Measurements from ENCODE around the gene CCDC7.
A peak's percentile ranks its signal among the peaks of the same experiment; 100 is the strongest.
"Not testable (repeated sequence)": the region's sequence is repeated elsewhere in the genome, so short reads cannot be mapped to it uniquely, and the experiment has no call there.

Gene CCDC7

DNA sequence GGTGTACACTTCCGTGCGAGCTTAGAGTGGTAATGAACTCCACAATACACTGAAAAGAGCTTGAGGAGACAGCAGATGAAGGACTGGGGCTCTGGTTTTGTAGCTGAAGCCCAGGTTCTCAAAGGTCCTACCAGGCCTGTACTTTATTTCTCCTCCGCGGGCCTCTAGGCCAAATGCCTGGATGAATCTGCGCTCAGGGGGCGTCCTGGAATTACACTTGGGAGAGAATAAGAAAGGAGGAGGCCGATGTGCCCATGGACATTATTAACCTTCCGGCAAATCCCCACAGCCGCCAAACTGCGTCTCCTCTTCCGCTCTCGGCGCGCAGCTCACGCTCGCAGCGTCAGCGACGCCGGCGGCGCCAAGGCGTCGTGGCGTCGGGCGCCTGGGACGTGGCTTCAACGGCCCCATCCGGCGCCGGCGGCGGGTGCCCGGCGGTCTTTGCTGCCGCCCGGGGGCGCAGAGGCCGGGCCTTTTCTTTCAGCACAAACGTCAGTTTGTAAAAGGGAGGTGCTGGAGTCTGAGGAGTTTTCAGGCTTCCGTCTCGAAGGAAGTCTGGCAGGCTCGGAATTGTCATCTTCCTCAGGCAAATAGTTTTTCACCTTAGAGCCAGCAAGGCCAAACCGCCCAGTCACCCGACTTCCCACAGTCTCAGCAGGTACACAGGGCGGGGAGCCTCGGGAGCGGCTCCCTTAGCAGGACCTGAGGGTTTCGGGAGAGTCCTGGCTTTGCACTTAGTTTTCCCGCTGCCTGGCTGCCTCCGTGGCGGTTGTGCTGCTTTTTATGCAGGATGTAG lies at the start of gene CCDC7:
CCDC7 (plus strand) TSS at position 401 of the 796 bp plus-strand sequence. CDS start 5,503 bp downstream, outside the sequence.
- DNase-seq: peak; percentile 93

DNA sequence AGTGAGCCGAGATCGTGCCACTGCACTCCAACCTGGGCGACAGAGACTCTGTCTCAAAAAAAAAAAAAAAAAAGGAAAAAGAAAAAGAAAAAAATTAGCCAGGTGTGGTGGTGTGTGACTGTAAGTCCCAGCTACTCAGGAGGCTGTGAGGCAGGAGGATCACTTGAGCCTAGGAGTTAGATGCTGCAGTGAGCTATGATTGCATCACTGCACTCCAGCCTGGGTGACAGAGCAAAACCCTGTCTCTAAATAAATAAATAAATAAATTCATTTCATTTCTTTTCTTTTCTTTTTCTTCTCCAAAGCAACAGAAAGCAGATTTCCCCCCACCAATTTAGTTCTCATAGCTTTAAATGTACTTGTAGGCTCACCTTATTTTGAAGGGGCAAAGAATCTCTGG lies 48.8 kb upstream of the CCDC7 start:
- not testable (repeated sequence) for DNase-seq

DNA sequence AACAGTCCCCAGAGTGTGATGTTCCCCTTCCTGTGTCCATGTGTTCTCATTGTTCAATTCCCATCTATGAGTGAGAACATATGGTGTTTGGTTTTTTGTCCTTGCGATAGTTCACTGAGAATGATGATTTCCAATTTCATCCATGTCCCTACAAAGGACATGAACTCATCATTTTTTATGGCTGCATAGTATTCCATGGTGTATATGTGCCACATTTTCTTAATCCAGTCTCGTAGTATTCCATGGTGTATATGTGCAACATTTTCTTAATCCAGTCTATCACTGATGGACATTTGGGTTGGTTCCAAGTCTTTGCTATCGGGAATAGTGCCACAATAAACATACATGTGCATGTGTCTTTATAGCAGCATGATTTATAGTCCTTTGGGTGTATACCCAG lies 46.2 kb upstream of the CCDC7 start:
- DNase-seq: not testable (repeated sequence)

DNA sequence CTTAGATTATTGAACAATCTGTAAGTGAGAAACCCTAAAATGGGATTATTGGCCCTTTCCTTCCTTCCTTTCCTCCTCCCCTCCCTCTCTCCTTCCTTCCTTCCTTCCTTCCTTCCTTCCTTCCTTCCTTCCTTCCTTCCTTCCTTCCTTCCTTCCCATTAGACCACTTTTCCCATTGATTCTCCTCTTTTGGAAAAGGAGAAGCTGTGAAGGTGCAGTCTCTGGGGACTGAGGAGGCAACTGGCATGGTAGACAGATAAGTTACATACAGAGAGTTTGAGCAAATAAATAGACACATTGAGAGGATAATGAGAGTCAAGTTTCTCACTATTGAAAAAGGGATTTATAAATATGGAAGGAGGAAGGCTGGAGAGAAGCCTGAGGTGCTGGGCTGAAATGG lies 45.0 kb upstream of the CCDC7 start:
- DNase-seq: no peak

DNA sequence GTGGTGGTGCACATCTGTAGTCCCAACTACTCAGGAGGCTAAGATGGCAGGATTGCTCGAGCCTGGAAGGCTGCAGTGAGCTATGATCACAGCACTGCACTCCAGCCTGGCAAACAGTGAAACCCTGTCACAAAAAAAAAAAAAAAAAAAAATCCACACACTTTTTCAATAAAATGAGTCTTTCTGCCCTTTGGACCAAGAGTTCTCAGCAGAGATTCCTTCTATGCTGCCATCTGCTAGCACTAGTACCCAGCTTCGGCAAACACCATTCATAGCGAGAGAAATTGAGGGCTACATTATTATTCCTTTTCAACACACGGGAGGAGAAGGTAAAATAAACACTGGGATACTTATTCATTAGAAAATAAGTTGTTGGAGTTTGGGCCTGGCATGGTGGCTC lies 43.4 kb upstream of the CCDC7 start:
- DNase-seq: no peak

- DNase-seq: no peak
These were observed 42.8 kb upstream of the CCDC7 start for GRCh38 chr10:32403091-32403490.

- DNase-seq: no peak
These were observed 37.2 kb upstream of the CCDC7 start for GRCh38 chr10:32408690-32409089.

- DNase-seq: no peak
These were observed 36.2 kb upstream of the CCDC7 start for GRCh38 chr10:32409741-32410140.

GRCh38 chr10:32410569-32410968 lies 35.4 kb upstream of the CCDC7 start:
- no peak for DNase-seq

DNA sequence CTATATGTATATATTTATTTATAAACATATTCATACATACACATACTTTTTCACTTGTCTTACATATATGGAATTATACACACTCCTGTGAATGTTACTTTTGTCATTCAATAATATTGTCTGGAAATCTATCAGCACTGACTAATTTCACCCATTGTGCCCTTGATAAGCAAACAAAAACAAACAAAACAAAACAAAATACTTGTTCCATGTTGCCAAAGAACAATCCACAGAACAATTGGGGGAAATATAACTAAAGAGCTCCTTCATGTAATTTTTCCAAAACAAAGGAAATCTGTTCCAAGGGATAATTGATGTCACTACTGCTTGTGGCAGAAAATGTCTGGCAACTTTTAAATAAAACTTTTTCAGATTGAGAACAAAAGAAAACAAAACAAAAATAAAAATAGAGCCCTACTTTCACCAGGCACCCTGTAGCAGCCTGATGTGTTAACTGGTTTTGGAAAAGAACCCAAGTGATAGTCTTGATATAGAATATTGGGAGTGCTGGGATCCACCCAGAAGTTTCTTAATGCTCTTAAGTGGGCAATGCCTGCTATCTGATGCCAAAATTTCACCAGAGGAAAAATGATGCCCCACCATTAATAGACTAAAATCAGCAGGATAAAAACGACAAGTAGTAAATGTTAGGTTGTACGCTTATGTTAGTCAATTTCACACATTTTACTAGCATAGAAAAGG lies 34.0 kb upstream of the CCDC7 start:
- DNase-seq: no peak

GRCh38 chr10:32412499-32412853 lies 33.5 kb upstream of the CCDC7 start:
- DNase-seq: no peak

DNA sequence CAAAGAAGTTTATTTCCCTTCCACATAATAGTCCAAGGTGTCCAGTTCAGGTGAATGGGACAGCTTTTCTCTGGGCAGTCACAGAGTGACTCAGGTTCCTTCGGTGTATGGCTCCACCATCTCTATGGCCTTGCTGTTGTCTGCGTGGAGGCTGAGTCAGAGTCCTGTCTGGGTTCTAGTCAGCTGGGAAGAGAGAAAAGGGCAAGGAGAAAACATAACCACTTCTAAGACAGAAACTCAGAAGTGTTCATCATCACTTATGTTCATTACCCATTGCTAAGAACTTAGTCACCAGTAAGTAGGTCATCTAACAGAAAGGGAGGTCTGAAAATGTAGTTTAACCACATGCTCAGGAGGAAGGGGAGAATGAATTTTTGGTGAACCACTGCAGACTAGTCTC lies 32.4 kb upstream of the CCDC7 start:
- no peak for DNase-seq

GRCh38 chr10:32415361-32415760 lies 30.6 kb upstream of the CCDC7 start:
- no peak for DNase-seq

DNA sequence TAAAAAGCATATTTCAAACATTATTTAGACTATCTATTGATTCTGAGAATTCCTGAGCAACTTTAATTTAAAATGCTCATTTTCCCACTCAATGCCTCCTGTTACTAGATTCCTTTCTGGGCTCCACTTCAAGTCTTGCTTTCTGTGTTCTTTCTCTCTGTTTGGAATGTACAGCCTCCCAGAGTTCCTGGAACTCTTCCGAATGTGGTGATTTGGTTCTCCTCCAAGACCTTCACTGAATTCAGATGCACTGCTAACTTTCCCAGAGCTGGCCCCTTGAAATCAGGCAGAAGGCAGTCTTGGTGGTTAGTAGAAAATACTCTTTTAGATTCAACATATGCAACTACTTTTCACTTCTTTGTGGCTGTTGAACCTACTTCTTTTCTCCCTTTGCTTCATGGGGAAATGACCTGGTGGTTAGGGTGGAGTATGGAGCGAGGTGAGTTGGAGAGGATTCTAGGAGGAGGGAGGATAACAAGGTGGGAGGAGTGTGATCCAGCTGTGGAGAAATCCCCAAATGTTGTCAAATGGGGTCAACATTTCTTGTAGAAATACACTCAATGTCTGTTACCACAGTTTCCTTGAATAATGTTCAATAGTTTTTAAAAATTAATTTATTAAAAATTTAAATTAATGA lies 27.9 kb upstream of the CCDC7 start:
- DNase-seq: peak; percentile 91

GRCh38 chr10:32418572-32418971 lies 27.4 kb upstream of the CCDC7 start:
- DNase-seq: no peak

GRCh38 chr10:32419615-32420014 lies 26.3 kb upstream of the CCDC7 start:
- DNase-seq: no peak

- no peak for DNase-seq
These were observed 19.8 kb upstream of the CCDC7 start for GRCh38 chr10:32426186-32426585.

- DNase-seq: no peak
These were observed 12.4 kb upstream of the CCDC7 start for GRCh38 chr10:32433542-32433941.

DNA sequence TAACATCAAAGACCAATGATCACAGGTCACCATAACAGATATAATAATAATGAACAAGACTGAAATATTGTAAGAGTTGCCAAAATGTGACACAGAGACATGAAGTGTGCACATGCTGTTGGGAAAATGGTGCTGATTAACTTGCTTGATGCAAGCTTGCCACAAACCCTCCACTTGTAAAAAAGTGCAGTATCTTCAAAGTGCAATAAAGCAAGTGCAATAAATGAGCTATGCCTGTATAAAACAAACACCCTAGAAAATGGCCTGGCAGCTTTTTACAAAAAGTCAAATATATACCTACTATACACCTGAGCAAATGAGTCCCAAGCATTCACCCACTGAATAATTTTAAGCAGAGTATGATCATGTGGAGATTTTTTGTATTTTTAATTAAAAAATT lies 9.7 kb upstream of the CCDC7 start:
- no peak for DNase-seq

DNA sequence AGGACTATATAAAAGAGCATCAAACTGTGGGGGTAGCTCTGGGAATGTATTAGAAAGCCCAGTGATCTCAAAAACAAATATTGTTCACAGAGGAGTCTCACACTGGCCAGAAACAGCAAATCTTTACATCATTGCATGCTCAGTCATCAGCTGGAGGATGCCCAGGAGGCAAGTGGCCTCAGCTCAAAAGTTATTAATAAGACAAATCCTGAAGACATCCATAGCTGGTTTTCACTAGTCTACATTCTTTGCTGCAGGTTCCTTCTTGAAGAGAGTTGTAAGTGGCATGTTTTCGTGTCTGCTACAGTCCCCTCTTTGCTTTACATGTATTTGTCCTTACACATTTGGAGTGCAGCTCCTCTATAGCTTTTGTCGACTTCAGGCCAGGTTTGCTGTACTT lies 8.6 kb upstream of the CCDC7 start:
- DNase-seq: no peak

DNA sequence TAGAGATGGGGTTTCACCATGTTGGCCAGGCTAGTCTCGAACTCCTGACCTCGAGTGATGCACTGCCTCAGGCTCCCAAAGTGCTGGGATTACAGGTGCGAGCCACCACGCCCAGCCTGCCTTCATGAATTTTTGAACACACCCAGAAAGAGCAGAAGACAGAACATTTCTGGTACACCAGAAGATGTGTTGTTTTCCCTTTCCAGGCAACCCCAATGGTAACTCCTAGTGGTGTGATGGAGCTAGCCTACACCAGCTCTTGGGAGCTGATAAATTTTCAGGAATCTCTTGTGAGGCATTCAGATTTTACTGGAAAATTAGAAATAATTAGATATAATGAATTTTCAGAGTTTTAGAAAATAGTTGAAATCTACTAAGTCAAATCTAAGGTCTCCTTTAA lies 904 bp upstream of the CCDC7 start:
- no peak for DNase-seq

DNA sequence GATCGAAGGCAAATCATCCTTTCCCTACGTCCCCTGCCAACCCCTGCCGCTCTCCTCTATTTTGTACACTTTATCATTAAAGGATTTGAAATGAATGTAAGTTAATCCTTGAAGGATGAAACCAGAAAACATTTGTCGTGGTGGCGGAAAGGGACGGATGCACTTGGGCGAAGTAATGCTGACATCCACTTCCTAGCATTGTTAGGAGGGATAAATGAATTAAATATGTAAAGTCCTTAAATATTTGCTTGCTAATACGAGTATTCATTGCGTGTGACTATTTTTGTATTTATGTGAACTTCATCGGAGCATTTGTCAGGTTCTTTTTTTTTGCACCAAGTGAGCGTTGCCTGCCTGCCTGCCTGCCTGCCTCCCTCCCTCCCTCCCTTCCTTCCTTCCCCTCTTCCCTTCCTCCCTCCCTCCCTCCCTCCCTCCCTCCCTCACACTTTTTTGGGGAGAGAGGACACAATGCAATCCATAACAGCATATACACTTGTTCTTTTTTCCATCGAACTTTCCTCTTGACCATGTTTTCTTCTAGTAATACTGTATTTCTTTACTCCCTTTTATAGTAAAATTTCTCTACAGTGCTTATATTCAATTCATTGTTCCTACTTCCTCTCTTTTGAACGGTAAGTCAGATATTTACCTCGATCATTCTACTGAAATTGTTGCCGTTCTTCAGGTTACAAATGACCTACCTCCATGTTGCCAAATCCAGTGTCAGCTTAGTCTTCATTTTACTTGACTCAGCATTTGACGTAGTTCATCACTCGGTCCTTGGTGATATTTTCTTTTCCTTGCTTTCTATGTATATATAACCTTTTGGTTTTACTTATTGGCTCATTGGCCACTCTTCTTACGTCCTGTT lies 831 bp downstream of the CCDC7 start:
- peak; percentile 60 for DNase-seq

GRCh38 chr10:32454148-32454547 lies 8.2 kb downstream of the CCDC7 start:
- no peak for DNase-seq
